Stimulated activated CD8-positive, alpha-beta memory T cell treated with anti-CD3 and anti-CD28 coated beads, Interleukin-4, amount 100 ng/mL, for 4 hours (primary cell): ENCODE results near the gene KMT2B.
A peak's percentile ranks its signal among the peaks of the same experiment; 100 is the strongest.
"Not testable (repeated sequence)": the region's sequence is repeated elsewhere in the genome, so short reads cannot be mapped to it uniquely, and the experiment has no call there.

Experiments
- DNase-seq, 2 donors: peaks; one replicate each; pipeline ENCODE4 v3.0.0-alpha.2; 2020; ENCODE audit warnings: low read depth in 2 of 2, low spot score in 1 of 2

KMT2B gene

DNA sequence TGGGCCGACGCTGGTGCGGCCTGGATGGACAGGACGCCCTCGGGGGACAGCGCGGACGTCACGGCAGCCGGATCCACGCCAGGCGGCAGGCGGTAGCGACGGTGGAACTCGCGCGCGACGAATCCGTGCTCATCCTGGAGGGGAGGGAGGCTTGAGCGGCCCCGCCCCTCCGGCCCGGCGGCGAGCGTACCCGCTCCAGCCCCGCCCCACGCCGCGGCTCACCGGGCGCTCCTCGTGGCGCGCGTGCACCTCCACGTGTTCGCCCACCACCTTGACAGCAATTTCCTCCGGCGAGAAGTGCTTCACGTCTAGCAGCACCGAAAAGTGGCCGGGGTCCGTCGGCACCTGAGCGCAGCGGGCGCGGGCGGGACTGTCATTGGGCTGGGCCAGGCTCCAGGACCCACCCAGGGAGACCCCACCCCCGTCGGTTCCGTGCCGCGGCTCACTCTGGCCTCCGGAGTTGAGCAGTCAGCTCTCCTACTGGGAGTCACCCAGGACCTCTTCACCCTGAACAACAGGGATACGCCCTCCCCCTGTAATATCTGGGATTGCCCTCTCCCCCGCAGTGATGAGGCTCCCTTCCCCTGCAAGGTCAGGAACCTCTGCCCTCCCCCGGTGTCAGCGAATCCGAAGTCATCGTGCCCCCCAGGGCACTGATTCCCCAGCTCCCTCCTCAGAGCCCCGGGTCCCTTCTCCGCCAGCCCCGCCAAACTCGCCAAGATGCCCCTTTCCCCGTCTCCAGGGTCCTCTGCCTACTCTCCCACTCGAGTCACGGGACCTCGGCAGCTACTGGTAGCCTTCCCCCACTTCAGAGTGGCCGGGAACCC lies 38.0 kb downstream of the KMT2B start:
- DNase-seq: peak in 1 of 2 donors; percentile 41

DNA sequence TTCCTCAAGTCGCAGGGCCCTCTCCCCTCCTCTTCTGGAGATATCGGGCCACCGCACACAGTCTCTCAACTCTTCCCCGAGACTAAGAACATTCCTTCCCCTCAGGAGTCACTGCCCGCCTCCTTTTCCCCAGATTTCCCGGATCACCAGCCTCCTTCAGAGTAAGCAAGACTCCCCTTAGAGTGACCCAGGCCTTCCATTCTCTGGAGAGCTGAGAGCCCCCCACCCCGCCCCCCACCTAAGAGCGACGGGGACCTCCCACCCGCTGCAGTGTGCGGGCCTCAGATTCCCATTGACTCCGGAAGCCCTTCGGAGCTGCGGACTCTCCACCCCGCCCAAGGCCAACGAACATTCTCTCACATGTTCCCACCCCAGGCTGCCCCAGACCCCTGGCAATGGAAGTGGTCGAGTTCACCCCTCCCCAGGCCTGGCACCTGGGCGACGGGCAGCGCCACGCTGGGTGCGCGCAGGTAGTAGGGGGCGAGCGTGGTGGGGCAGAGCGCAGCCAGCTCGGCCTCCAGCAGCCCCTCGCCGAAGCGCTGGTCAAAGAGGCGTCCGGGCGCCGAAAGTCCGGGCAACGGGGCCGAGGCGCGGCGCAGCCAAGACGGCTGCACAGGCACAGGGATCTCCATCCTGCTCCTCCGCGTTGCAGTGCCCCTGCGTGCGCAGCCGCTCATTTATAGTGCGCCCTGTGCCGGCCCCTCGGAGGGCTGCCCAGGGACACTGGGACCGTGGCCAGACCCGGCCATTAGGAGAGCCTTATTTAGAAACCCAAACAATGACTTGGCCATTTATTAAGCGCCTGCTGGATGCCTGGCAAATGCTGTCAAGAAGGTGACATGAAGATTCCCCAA lies 38.8 kb downstream of the KMT2B start, which contains the start of gene HSPB6:
Gene HSPB6 (minus strand): TSS at position 653 of the 854 bp plus-strand sequence. CDS start 21 bp downstream, at position 632.
- DNase-seq: no peak

DNA sequence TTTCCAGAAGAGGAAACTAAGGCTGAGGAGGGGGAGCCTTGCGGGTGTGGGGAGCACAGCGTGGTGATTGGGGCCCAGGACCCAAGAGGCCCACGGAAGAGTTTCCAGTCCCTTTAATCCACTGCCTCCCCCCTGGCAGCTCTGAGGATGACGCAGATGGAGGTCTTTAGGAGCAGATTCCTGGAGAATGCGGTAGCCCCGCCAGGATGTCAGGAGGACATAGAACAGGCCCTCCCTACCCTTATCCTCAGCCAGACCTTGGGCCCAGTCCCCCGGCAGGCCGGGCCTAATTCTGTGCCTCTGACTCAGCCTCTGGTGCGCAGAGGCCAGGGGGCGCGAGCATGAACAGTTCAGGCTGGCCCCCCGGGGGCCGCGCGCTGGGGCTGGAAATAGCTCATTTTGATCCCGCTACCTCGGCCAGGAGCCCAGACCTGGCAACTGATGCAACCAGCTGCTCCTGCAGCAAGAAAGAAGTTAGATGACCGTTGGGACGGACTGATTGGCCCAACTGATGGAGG lies 39.5 kb downstream of the KMT2B start:
- no peak for DNase-seq

DNA sequence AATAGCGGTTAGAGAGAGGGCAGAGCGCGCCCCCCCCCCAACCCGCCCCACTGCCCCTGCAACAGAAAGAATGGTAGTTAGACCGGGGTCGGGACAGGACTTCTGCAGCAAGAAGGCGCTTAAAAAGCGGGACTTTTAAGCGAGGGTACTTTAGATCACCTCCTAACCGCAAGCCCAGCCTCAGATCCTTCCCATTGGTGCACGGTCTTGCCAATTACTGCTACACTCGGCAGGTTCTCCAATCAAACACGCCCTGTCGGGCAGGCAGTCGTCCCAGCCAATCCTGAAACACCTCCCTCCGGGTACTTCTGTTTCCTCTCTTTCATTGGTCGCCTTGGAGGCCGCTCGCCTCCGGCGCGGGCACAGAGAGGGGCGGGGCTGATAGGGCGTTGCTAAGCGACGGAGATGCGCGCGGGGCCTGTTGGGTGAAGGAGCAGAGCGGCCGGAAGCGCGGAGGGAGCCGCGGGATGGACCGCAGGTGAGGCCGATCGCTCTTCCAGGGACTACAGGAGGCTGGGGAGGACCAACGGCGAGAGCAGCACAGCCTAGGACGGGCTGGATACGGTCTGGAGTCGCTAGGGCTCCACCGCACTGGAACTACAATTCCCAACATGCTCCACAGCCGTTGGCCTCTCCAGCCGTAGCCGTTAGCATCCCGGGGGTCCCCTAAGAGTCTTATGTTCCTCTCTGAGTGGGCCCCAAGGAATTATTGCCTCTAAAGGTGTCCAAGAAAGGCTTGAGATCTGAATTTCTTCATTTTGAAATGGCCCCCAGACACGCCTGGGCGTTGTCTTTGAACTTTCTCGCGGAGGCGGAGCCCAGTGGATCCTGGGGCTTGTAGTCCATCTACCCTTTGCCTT lies 40.2 kb downstream of the KMT2B start, which contains the start of gene PROSER3:
Gene PROSER3 (plus strand): TSS at position 428 of the 860 bp plus-strand sequence. CDS start 40 bp downstream, at position 468.
- peak; percentile 96 to 97 for DNase-seq

DNA sequence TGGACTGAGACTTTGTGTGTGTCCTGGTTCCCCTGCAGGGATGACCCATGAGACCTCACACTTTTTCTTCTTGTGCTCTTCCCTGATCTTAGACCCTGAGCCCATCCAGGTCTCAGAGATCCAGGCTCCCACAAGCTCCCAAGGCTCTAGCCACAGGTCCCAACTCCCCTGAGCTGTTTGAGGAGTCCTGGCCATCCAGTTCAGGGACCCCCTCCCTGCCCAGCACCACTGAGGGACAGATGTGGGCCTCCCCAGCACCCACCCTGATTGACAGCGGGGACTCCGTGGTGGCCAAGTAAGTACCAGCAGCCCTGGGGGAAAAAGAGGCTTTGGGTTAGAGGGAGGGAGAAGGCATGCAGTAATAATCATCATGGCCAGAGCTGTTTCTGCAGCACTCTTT lies 41.9 kb downstream of the KMT2B start:
- no peak for DNase-seq

DNA sequence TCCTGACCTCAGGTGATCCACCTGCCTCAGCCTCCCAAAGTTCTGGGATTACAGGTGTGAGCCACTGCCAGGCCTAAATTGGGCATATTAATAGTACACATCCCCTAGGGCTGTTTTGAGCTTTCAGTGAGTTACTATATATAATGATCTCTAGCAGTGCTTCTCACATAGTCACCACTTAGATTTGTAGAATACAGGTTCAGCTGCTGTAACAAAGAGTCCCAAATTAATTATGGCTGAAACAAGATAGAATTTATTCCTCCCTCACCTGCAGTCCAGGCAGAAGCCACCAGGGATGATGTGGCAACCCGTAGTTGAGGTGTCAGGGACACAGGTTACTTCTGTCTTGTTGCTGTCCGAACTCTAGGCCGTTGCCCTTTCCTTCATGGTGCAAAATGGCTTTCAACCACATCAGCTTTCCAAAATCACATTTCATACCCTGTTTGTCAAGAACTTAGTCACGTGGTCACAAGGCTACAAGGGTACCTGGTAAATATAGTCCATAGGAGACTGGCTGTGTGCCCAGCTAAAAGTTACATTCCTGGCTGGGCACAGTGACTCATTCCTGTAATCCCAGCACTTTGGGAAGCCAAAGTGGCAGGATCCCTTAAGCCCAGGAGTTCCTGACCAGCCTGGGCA lies 43.0 kb downstream of the KMT2B start:
- DNase-seq: no peak

DNA sequence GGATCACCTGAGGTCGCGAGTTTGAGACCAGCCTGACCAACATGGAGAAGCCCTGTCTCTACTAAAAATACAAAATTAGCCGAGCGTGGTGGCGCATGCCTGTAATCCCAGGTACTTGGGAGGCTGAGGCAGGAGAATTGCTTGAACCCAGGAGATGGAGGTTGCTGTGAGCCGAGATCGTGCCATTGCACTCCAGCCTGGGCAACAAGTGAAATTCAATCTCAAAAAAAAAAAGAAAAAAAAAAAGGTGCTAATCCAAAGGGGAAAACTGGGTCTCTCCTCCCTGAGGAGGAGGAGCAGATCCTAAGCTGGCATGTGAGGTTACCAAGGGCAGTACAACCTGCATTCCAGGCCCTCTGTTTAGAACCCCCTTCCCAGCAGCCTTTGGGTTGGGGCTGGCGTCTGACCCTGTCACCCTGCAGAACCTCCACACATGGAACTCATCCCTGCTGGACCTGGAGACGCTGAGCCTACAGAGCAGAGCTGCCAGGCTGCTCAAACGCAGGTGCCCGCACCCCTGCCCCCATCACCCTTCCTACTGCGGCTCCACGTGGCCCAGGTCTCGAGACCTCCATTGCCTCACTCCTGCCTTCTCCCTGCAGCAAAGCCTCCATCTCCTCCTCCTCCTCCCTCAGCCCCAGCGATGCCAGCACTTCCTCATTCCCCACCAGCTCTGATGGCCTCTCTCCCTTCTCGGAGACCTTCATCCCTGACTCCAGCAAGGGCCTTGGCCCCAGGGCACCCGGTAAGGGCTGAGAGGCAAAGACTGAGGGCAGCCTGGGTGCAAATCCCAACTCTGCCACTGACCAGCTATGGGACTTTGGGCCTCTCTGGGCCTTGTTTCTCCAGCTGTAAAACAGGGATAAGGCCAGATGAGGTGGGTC lies 46.9 kb downstream of the KMT2B start:
- DNase-seq: no peak

DNA sequence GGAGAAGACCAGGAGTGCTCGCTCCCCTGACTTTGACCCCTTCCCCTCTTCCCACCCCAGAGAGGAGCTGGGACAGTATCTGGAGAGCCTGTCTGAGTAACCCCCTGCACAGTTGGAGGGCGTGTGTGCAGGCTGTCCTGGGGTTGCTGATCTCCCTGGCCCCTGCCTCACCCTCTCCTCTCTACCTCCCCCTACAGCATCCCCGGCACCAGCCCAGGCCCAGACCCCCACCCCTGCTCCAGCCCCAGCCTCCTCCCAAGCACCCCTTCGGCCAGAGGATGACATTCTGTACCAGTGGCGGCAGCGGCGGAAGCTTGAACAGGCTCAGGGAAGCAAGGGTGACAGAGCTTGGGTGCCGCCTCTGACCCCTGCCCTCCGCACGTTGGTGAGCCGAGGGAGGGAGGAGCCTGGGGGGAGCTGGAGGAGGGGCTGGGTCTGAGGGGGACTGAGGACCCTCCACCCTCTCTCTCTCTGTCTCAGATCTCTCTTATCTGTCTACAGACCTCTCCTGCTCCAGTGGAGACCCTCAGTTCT lies 48.8 kb downstream of the KMT2B start:
- DNase-seq: no peak

DNA sequence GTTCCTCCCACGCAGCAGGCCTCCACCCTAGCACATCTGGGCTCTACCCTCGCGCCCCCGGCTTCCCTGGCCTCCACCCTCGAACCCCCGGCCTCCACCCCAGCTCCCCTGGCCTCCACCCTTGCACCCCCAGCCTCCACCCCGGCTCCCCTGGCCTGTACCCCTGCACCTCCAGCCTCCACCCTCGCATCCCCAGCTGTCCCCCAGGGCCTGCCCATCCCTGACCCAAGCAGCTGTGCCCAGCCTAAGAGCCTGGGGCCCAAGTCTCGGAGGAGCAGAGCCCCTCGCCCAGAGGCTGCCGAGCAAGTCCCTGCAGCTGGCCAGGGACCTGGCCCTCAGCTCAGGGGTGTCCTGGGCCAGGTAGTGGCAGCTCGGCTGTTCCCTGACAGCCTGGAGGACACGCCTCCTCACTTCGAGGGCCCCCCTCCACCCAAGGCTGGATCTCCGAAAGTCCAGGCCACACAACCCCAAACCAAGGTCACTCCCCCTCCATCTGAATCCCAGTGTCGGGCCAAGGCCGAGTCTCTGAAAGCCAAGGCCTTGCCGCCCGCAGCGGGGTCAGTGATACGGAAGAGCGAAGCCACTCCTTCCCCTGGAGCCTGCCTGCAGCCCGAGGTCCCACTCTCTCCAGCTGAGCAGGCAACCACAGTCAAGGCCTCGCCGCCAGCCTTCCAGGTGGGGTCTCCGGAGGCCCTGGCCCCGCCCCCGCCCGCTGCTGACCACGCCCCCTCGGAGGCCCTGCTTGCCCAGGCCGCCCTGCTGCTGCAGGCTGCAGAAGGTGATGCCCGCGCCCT lies 49.7 kb downstream of the KMT2B start:
- no peak for DNase-seq

DNA sequence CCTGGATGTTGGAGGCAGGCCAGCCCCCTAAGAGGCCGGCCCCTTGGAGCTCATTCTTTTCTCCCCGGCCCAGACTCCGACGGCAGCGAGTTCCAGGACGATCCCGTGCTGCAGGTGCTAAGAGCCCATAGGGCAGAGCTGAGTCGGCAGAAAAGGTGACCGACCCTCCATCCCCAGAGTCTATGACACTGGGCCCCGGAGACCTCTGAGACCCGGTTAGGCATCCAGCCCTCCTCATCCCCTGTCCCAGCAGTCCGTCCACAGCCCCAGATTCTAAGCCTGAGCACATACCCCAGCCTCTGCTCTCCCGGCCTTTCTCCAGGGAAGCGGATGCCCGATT lies 50.2 kb downstream of the KMT2B start:
- DNase-seq: no peak

DNA sequence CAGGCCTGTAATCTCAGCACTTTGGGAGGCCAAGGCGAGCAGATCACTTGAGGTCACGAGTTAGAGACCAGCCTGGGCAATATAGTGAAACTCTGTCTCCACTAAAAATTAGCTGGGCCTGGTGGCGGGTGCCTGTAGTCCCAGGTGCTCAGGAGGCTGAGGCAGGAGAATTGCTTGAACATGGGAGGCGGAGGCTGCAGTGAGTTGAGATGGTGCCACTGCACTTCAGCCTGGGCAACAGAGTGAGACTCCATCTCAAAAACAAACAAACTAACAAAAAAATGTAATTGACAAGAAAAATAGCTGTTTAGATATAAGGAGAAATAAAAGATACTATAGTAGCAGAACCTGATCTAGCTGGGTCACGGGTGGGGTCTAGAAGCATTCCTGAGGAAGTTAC lies 54.6 kb downstream of the KMT2B start:
- not testable (repeated sequence) for DNase-seq

DNA sequence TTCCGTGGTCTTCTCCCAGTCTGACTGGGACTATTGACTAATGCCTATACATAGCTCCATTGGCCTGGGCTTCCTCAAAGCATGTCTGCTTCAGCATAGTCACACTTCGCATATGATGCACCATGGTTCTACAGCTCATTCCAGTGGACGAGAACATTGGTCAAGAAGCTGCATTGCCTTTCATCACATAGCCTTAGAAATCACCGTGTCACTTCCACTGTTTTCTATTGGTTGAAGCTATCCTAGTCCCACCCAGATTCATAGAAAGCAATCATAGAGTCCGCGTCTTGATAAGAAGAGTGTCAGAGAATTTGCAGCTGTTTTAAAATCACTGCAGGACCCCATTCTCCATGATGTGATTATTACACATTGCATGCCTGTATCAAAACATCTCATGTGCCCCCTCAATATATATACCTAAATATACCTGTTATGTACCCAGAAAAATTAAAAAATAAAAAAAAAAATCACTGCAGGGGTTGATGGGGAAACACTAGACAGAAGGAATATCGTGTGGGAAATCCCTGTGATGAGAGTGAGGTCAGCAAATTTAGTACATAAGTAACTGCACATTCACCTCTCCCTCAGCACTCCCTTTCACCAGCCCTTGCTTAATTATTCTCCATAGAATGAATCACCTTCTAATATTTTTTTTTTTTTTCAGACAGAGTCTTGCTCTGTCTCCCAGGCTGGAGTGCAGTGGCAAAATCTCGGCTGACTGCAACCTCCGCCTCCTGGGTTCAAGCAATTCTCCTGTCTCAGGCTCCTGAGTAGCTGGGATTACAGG lies 55.4 kb downstream of the KMT2B start:
- no peak for DNase-seq

DNA sequence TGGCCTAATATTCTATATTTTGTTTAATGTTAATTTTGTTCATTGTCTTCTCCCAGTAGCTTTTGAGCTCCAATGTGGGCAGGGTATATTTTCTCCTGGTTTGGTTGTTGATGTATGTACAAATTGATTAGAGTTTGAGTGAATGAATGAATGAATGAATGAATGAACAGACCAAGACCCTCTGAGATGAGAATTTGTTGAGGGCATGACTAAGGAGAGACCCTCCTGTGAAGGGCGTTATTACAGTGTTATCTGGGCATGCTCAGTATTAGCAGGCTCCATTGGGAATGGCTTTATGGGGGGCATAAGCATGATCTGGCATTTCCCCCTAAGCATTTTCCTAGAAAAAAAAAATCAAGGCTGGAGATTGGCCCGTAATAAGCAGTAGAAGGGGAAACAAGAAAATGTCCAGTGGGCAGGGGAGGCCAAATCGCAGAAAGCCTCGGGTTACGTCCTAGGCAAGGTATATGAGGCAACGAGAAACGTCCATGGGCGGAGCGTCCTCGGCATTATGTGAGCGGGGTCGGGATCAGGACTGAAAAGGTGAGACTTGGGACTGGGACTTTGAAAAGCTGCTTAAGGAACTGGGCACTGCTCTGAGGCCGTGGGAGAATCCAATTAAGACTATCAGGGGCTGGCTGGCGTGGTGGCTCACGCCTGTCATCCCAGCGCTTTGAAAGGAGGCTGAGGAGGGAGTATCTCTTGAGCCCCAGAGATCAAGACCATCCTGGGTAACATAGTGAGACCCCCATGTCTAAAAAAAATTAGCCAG lies 56.7 kb downstream of the KMT2B start:
- DNase-seq: no peak

DNA sequence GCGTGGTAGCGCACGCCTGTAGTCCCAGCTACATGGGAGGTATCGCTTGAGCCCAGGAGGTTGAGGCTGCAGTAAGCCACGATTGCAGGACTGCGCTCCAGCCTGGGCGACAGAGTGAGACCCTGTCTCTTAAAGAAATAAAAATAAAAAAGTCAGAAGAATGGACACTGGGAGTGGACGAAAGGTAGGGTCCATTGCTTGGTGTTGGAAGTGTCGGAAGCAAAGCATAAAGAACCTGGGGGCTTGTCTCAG lies 57.2 kb downstream of the KMT2B start:
- no peak for DNase-seq

DNA sequence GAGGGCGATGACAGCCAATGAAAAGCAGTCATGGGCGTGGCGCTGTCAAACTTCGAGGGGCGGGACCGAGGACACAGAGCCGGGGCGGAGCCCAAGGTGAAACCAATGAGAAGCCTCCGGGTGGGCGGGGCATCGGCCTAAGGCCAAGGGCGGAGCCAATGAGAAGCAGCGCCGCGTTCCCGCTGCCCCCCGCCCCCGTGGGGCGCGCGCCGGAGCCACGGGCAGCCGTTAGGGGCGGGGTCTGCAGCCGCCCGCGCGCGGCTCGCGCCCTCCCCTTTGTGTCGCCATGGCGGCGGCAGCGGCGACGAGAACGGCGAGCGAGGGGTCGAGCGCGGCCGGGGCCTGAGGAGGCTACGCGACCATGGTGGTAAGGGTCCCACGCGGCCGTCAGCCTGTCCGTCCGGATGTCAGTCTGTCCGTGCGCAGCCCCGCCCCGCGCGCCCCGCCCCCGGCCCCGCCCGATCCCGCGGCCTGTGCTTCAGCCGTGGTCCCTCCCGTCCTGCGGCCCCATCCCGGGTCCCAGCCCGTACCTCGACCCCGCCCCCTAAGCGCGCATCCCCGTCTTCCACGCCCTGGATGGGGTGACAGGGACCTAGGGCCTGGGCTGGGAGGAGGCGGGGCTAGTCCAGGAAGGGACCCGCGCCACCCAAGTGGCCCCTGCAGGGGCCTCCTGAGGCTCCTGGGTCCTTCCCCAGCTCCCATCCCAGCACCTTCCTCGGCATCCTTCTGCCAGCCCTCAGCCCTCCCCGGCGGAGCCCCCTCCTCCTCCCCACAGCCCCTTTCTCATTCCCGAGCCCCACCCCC lies 57.7 kb downstream of the KMT2B start, which contains the start of gene ARHGAP33:
Gene ARHGAP33 (plus strand): TSS at position 267 of the 804 bp plus-strand sequence. CDS start 95 bp downstream, at position 362.
- peak; percentile 96 to 98 for DNase-seq

DNA sequence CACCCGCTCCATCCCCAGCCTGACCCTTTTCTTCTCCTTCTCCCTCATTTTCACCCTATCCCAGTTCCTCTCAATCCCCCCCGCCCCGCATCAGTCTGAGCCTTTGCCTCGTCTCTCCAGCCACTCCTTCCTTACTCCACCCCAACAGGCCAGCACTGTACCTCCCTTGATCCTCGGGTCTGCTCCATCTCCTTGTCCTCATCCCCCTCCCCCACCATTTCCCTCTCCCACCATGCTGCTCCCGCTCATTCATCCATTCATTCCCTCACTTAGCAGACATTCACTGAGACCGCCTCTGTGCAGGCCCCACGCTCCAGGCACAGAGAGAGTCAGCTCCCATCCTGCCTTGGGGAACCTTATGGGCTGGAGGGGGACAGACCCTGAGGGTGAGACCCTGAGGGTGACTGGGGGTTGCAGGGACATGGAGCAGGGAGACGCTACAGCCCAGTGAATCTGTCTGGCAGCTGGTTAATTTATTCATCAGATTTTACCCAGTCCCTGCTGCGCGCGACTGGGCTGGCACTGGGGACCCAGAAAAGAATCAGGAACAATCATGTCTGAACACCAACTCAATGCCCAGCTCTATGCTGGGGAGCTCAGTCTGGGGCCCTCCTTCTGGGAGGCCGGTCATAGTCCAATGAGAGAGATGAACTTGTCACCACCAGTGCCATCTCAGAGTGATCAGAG lies 58.4 kb downstream of the KMT2B start:
- no peak for DNase-seq
